ENCODE measurements around the gene SHOC1.
A peak's percentile ranks its signal among the peaks of the same experiment; 100 is the strongest.

- TF ChIP-seq ZBTB33 (IDR thresholded peaks at IDR 0.05; ENCODE audit: extremely low read depth, insufficient replicate concordance, low read length) (no peak), CTCF (IDR thresholded peaks at IDR 0.05 in 2 of 3, conservative IDR thresholded peaks at IDR 0.05 in 1 of 3; ENCODE audit: borderline replicate concordance in 1 of 3, insufficient read depth in 1 of 3, low read depth in 2 of 3, low read length in 2 of 3) (no peak), SIN3A (IDR thresholded peaks at IDR 0.05; ENCODE audit: low read depth) (no peak), YY1 (IDR thresholded peaks at IDR 0.05; ENCODE audit: extremely low read depth, insufficient replicate concordance, low read depth, low read length) (no peak), EZH2 (IDR thresholded peaks at IDR 0.05) (no peak), POLR2A (IDR thresholded peaks at IDR 0.05; ENCODE audit: borderline replicate concordance, extremely low read depth, insufficient read depth, insufficient read length) (peak; percentile 44), POLR2AphosphoS5 (IDR thresholded peaks at IDR 0.05; ENCODE audit: low read depth, low read length) (peak; percentile 81), ATF3 (IDR thresholded peaks at IDR 0.05) (no peak), MAX (IDR thresholded peaks at IDR 0.05) (peak; percentile 95), CBX3 (IDR thresholded peaks at IDR 0.05; ENCODE audit: low read depth) (peak; percentile 95), CEBPB (IDR thresholded peaks at IDR 0.05; ENCODE audit: low read depth) (no peak), ELF1 (IDR thresholded peaks at IDR 0.05; ENCODE audit: borderline replicate concordance, low read depth) (no peak), JUND (IDR thresholded peaks at IDR 0.05) (no peak)
Observed at GRCh38 chr9:111794835-111795556, at the start of gene SHOC1.
